GM13977 (cell line): Measurements from ENCODE around the gene SRRM1.

Experiments used
- DNase-seq: peaks from one replicate; pipeline ENCODE4 v3.0.0; 2012; ENCODE audit warnings: low spot score
- CTCF ChIP-seq: IDR thresholded peaks from 2 replicates; pipeline ENCODE4 v1.5.1; 2012; ENCODE audit warnings: mild to moderate bottlenecking, control low read depth; ENCODE audit not compliant: insufficient read depth; ENCODE audit errors: extremely low read depth, missing control alignments
- in situ Hi-C: fragments of 300-500 bp; cut with MboI; formaldehyde crosslinking; loops from one replicate; pipeline ENCODE4 v1.12.0; 2022; ENCODE audit warnings: low sequenced_read_pairs, low pct_unique_long_range_greater_than_20kb, mixed read lengths, inconsistent platforms; ENCODE audit not compliant: unreplicated experiment

SRRM1 gene

GRCh38 chr1:24708938-24709337, 65.8 kb downstream of the SRRM1 start:
- TF ChIP-seq CTCF: no peak
- no peak for DNase-seq
- in situ Hi-C loops: no loop called here

GRCh38 chr1:24709791-24710441, 66.8 kb downstream of the SRRM1 start:
- no peak for DNase-seq
- in situ Hi-C loops: no loop called here
- TF ChIP-seq CTCF: no peak

- DNase-seq: no peak
- in situ Hi-C loops: no loop called here
- no peak for TF ChIP-seq CTCF
Measured at GRCh38 chr1:24711329-24711728, 68.2 kb downstream of the SRRM1 start.

- in situ Hi-C loops: no loop called here
- TF ChIP-seq CTCF: no peak
- no peak for DNase-seq
Measured at GRCh38 chr1:24713176-24713575, 70.1 kb downstream of the SRRM1 start.

GRCh38 chr1:24713736-24714135, 70.6 kb downstream of the SRRM1 start:
- no peak for TF ChIP-seq CTCF
- no peak for DNase-seq
- in situ Hi-C loops: no loop called here

- TF ChIP-seq CTCF: no peak
- DNase-seq: peak; percentile 3
- in situ Hi-C loops: no loop called here
Measured at GRCh38 chr1:24714859-24715520, 71.9 kb downstream of the SRRM1 start.
